ENCODE data around the gene NABP2.
A peak's percentile ranks its signal among the peaks of the same experiment; 100 is the strongest.

DNA sequence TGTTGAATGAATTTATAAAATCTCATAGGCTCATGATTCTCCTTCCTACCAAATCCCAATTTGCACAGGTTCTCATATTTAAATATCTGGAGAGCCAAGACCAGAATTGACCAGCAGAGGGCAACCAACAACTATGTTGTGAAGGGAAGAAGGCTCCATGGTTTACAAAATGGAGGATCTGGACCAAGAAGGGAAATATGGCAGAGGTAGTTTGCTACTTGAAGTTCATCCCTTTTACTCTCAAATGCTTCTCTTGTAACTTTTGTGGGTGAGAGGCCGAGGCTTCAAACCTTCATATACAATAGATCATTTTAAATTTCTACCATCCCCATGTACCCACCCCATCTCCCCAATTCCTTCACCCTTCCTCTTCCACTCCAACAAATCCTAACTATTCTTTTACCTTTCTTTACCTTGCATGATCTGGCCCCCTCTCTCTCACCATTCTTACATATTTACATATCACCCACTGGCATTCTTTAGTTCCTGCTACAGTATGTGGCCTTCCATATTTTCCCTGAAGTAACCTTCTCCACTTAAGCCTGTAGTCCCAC, 31.0 kb upstream of the NABP2 start:
- TF ChIP-seq, protein P1, sequence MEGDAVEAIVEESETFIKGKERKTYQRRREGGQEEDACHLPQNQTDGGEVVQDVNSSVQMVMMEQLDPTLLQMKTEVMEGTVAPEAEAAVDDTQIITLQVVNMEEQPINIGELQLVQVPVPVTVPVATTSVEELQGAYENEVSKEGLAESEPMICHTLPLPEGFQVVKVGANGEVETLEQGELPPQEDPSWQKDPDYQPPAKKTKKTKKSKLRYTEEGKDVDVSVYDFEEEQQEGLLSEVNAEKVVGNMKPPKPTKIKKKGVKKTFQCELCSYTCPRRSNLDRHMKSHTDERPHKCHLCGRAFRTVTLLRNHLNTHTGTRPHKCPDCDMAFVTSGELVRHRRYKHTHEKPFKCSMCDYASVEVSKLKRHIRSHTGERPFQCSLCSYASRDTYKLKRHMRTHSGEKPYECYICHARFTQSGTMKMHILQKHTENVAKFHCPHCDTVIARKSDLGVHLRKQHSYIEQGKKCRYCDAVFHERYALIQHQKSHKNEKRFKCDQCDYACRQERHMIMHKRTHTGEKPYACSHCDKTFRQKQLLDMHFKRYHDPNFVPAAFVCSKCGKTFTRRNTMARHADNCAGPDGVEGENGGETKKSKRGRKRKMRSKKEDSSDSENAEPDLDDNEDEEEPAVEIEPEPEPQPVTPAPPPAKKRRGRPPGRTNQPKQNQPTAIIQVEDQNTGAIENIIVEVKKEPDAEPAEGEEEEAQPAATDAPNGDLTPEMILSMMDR (IDR thresholded peaks at IDR 0.05), result peak; percentile 95
- TF ChIP-seq ZFX (IDR thresholded peaks at IDR 0.05; ENCODE audit: borderline replicate concordance), result no peak

All from 22Rv1 (cell line).